HG03066 (cell line): ENCODE measurements around the gene MGMT.

Source experiments
- ATAC-seq: cut with Tn5 transposase; IDR thresholded peaks from one replicate; pipeline ENCODE4 v1.9.1; 2021; ENCODE audit warnings: low read depth; ENCODE audit not compliant: unreplicated experiment

The MGMT gene

DNA sequence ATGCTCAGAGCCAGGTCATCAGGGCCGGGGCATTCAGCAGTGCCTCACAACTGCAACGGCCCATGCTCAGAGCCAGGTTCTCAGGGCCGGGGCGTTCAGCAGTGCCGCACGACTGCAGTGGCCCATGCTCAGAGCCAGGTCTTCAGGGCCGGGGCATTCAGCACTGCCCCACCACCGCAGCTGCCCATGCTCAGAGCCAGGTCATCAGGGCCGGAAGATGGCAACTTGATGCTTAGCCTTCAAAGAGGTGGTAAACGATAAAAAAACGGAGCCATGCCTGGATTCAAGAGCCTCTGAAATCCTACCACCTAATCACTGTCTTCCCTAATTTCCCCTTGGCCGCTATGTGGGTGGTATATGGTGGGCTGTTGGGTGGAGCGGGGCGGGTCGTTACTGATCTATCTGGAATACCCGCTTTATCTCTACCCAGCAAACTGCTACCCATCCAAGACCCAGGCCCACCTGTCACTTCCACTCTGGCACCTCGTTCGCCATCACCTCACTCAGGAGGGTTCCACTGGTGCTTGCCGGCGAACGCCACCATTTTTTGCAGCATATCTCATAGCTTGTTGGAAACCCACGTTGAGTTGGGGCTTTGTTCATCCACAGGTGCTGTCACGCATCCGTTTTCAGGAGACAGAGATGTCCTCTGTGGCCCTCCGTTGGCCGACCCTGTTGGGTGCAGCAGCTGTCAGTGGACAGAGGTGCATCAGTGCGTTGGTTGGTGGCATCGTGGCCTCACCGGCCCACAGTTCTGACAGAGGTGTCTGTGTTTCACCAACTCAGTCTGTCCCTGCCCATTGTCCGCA lies 275.9 kb downstream of the MGMT start:
- no peak for ATAC-seq

DNA sequence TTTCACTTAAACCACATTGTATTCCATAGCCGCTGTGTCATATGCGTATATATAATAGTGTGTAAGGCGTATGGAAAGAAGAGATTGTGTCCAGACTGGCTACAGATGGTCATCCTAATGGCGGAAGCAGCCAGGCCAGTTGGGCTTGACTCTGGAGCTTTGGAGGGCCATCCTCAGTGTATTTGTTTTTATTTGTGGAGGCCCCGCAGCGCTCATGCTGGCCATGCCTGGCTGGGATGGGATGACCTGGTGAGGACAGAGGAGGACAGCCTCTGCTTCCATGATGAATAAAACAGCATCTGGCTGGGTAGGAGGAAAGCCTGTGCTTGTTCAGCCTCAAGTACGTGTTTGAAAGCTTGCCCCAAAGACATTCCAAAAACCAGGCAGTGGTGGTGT lies 276.7 kb downstream of the MGMT start:
- ATAC-seq, result no peak

DNA sequence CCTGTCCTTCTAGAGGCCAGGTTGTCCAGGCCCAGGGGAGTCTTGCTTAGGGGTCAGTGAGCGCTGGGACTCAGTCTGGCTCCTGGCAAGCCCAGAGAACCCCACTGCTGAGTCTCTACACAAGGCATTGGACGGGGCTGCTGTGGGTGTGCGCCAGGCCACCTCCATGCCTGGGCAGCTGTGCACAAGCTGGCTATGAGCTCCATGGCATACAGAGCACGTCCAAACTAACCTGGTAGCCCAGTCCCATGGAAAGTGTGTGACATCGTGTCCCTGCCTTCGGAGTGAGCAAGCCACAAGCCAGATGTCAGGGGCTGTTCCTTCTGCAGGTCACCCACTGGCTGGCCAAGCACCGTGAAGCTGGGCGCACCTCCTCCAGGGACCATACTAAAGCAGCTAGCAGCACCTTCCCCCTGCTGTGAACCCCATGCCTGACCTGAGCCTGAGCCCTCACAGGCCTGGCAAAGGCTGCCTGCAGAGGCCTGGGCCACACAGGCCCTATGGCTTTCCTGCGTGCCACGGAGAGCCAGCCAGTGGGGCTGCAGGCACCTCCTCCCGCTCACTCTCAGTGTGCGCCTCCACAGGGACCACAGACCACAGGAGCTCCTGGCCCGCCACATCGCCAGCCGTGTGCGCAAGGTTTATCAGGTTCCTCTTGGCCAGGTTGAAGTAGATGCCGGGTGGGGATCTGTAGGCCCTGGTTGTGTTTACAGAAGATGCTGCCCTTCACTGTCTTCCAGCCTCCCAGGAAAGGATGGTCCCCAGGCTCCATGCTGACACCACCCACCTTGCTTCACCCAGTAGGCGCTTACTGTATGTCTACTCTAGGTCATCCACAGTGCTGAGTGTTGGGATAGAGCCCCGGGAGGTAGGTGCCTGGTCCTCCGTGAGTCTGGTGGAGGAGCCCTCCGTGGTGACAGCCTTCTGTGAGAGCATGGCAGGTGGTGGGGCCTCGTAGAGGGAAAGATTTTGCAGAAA lies 277.4 kb downstream of the MGMT start:
- ATAC-seq, result no peak

DNA sequence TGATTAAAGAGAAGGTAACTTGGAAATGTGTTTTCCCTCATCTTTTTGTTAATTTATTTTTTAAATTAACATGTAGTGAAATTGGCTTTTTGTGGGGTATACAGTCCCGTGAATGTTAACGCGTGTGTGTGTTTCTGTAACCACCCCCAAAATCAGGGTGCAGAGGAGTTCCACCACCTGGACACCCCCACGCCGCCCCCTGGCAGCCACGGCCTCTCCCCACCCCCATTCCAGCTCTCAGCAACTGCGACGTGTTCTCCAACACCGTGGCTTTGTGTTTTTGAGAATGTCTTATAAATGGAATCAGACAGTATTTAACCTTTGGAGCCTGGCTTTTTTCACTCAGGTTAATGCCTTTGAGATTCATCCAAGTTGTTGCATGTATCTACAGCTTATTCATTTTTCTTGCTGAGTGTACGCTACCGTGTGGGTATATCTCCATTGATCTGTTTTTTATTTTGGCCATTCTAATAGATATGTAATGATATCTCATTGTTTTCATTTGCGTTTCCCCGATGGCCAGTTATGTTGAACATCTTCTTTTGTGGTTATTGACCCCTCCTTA lies 278.2 kb downstream of the MGMT start:
- no peak for ATAC-seq

DNA sequence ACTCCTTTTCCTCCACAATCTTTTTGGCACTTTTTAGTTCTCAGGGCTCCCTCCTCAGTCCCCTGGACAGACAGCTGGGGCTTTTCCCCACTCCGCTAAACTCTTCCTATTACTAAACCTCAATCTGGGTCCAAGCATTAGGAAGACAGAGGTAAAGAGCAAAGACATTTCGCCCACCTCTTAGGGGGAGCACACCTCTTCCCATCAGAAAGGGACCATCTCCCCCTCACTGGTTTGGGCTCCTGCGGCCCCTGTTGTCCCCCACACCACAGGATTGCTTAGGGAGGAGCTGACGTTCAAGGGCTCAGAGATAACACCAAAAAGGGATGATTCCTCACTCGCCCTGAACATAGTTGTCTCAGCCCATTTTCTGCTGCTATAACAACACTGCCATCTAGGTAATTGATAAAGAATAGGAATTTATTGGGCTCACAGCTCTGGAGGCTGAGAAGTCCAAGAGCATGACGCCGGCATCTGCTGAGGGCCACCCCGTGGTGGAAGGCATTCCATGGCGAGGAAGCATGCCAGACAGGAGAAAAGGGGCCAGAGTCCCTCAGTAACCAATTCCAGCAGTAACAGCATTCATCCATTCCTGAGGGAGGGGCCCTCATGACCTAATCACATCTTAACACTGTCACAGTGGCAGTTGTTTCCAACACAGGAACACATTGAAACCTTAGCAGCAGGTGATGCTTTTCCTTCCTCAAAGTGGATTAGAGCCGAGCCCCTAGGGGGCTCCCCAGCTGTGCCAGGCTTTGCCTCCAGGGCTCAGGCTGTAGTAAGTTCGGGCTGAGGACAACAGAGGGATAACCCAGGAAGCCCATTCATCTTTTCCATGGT lies 287.4 kb downstream of the MGMT start:
- no peak for ATAC-seq

DNA sequence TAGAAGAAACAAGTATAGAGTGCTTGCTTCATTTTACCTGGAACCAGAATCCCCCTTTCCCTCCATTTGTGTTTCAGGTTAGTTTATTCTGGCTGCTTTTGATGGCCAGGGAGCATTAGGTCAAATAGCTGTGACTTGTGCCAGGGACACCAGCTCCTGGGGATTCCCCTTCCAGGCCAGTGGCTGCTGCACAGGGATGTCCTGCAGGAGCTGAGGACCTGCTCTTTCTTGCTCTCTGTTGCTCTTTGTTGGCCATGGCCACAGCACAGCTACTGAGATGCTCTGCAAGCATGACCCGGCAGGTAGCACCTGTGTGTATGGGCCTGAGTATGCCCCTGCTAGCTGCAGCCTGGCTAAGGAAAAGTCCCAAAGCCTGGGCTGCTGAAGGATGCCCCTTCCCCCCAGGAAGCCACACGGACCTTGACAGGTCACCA lies 288.1 kb downstream of the MGMT start:
- ATAC-seq, result no peak

DNA sequence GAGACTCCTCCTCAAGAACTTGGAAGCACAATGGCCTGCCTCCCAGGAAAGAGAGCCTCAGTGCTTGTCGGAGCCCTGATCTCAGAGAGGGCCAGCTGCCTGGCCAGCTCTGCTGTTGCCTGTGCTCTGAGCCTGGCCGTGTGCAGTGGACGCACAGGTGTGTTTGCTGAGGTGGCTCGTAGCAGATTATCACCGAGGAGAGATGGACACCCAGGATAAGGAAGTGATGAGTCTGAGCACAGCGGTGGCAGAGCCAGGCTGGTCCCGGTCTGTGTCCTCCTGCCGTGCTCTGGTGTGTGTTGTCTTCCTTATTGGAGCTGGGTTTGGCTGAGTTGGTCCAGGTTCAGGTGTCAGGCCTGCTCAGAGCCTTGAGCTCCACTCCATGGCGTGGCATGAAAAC lies 288.6 kb downstream of the MGMT start:
- ATAC-seq, result no peak

DNA sequence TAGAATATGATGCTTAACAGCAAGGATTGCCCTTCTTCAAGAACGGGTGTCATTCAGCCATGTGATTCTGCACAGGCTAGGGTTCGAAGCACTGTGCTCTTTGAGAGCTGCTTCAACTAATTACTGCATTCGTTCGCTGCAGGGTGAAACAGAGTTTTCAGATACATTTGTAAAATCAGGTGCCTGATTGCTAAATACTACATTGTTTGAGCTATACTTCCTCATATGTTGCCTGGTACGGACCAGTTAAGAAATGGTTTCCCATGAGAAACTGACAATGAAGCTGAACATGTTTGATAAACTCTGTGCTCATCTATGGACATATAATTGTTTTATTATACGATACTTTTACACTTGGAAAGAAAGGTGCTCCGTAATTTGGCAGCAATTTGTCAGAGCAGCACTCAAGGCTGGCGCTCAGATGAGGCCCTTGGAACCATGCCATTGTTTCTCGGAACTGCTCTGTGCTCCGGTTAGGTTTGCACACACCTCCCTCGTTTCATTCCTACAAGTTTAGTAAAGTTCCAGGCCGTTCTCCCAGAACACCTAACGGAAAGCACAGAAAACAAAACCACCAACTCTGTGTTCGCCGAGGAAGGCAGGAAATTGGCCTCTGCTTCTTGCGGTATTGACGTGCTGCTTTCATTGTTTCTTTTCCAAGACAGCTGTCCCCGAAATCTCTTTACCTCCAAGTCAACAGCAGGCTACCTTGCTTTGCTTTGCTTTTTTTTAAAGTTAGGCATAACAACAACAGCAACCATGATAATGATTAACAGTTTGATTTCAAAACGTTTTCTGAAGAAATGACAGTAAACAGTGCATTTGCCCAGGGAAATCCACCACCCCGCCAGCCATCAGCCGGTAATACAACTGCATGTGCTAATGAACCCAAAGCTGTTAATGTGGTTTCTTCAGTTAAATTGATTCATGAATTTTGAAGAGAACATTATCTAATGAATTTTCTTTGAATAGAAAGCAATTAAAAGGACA lies 290.2 kb downstream of the MGMT start:
- no peak for ATAC-seq

DNA sequence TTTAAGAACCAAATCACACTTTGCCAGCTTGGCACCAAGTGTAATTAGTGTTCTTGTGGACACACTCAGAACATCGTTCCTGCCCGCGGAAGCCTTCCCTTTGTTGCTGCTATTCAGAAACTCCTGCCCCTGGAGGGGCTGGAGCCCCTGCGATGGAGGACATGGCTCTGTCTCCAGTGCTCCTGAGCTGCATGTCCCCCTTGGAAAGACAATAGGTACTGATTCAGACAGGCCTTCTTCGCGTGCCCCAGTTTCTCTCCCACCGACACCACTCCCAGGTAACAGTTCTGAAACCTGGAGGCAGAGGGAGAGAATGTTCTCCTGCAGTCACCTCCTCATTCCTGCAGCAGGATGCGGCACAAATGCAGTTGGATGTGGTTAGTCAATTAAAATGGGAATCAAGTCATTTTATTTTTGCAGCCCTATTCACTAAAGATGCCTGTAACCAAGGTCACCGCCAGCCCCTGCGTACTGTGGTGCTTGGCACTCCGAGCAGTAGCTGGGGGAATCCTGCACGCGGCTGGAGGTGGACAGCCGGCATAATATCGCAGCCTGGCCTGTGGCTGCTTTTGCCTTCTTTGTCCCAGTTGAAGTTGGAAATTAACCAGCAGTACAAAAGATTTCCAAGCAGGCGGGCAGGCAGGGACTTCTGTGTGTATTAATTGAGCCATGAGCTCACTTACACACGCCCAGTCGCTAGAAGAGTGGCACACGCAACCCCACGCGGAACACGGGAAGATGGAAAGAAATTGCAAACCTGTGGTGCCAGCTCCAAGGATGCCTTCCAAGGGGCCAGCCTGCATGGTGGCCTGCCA lies 291.4 kb downstream of the MGMT start:
- ATAC-seq, result no peak

DNA sequence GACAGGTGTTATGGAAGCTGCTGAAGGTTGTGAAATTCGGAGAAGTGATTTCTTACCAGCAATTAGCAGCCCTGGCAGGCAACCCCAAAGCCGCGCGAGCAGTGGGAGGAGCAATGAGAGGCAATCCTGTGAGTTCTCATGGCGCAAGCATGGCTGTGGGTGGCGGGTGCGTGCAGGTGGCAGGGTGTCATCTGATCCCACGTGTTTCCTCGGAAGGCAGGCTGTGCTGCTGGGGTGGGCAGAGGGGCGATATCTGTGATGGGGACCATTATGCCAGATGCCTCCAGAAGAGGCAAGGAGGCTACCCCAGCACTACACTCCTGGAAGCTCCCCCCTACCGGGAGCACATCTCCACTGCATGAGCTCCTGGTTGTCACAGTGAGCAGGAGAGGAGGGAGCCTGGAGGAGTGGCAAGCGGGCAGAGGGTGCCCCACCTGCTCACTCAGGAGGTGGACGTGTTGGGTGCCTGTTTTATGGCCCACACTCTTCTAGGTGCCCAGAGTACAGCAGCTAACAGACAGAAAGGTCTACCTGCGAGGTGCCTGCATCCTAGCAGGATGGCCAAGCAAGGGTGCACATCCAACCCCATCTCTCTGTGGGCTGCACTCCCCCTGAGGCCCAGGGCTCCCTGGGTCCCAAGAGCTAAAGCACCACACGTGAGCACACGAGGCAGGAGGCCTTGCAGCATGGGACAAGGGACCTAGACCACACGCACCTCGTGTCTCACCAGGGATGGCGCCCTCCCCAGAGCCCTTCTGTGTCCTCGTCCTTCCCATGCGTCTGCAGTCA lies 292.4 kb downstream of the MGMT start:
- ATAC-seq, result no peak

DNA sequence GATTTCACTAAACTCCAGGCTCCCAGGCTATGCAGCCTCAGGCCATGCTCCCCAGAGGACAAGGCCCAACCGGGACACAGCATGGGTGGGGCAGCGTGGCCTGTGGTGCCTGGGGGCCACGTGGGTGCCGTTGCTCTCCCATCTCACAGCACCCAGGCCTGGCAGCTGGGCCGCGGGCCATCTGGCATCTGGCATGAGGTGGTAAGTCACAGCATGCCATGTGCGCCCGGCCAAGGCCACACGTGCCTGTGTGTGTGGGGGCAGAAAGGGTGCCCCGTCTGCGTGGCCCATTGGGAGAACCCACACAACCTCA lies 292.9 kb downstream of the MGMT start:
- no peak for ATAC-seq

DNA sequence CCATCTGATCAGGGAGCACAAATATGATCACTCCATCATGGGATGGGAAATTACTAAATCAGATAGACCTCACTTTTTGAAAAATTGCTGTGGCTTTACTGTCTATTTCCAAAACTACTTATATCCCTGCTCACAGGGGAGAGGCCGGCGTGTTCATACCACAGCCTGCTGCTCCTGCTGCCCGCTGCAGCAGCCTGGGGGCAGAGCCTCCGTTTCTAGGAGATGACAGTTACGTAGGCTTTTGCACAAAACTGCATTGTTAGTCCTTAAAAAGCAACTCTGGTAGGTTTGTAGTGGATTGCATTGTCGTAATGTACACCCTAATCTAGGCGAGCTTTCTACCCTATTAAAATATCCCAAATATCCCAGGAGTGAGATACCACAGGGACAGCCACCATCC lies 293.4 kb downstream of the MGMT start:
- ATAC-seq, result no peak

DNA sequence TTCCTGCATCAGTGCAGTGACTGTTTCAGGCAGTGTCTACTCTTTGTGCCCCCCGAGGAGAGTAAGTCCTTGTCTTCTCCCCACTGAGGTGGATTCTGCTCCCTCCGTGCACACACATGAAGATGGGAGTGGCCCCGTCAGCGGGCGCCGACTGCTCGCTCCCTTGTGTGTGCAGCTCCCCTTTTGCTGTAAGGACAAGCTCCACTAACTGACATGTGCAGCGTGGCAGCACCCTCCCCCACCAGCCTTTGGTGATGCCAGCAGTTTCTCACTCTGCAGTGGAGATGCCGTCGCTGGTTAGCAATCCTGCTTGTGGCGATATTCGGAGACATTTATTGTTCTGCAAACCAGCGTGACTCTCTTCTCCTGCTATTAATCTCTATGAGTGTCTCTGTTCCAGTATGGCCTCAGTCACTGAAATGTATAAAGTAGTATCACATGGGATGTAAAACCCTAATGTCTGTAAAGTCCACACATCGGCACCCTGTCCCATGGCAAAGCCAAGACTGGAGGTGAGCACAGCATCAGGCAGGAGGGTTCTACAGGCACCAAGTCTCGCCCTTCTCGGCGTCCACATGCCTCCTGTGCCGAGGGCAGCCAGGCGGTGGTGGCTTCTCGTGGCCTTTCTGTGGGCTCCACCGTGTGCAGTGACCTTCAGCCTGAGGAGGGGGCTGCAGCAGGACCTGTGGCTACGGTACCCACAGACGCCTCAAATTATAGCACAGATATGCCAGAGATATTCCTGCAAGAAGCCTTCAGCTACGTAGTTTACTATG lies 294.3 kb downstream of the MGMT start:
- no peak for ATAC-seq

DNA sequence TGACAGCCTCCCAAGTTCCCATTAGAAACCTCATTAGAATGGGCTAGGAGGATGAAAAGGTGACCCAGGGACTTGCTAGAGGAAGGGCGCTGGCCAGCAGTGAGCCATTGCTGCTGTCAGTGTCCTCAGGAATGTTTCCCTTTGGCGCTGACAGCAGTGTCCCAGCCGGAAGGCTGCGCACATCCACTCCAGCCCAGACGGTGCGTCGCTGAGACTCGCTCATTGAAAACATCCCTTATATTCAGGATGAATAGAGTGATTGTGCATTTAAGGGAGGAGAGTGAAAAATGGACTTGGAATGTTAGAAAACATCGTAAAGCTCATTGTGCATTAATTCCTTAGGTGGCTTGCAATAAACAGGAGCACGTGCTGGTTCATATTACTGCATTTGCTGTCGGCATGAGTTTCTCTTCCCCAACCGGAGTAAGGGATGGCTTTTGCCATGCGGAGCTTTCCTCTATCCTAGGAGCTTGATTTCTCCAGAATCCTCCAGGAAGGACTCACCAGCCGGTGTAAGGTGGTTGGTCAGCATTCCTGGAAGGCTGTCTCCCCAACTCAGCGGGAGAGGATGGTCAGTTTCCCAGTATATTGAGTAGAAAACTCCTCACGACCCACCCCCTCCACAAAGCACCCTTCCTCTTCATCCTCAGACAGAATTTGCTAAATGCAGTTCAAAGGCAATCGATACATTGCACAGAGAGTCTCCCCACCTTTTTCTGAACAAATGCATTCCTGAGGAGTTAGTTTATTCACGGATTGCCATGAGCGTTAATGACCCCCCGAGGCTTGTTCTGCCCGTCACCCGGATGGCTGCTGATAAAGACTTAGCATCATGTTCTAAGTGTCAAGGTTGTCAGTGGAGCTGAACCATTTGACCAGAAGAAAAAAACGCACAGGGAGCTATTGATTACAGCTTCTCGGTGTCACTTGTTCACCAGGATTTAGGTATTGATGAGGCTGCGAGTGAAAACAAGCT lies 295.2 kb downstream of the MGMT start:
- ATAC-seq, result no peak

DNA sequence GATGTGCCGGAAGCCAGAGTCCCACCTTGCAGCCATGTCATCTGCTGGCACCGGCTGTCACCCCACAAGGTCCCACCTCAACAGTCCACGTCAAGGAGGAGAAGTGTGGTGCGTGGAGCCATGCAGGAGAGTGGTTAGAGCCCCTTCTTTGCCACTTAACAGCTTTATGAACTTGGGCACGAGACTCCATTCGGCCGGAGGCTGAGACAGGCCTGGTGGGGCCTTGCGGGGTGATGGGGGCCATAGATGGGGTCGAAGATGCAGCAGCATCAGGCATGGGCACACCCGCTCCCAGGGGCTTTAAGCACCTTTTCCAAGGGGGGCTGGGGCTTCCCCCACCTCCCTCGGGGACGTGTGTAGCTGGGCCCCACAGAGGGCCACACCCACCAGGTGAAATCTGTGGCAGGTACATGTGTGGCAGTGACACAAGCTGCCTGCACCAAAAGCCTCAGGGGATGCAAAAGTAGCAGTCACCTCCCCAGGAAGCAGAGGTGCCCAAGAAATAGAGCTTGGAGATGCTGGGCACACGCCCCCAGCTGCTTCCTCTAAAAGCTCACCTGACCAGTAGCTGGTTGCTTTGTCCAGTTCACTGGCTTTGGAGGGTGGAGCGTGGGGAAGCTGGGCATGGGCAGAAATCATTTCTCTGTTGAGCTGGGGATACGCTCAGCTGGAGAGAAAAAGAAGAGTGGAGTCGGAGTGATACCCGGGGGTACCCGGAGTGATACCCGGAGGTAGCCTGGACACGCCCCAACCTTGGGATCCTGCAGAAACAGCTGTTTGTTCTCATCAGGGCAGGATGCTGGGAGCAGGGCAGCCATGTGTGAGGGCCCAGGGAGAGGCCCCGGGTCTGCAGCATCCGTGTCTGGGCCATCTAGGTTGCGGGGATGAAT lies 297.2 kb downstream of the MGMT start:
- ATAC-seq, result no peak
